IMR-90 (cell line): ENCODE data around the gene KIF6. TPM values are rescaled to one million over a fixed set of nuclear protein-coding genes. Genes with fewer than 3 reads are reported as not detected.

Experiments
- ATAC-seq: fragments of 200-7000 bp; cut with Tn5 transposase; 2 replicates; pipeline ENCODE4 v1.9.1; 2020; ENCODE audit warnings: low read depth, mild to moderate bottlenecking, moderate library complexity
- BruUV-seq: library from RNA; stranded (reverse); fragments of 400-500 nt; replicated peaks from 2 replicates; lab custom pipeline; 2021; lab: Mats Ljungman, UMichigan
- CTCF ChIA-PET: fragments of 300-600 bp; formaldehyde crosslinking; extraction: SDS; loops from one replicate; lab custom pipeline; 2021; ENCODE audit warnings: antibody characterized with exemption; lab: Yijun Ruan, JAX
- POLR2A ChIA-PET: fragments of 300-600 bp; sonication (Branson Sonifier 250); formaldehyde crosslinking; loops from one replicate; lab custom pipeline; 2022; ENCODE audit warnings: antibody characterized with exemption; ENCODE audit not compliant: unreplicated experiment; lab: Charles Lee
- DNase-seq: peaks from one replicate; pipeline ENCODE4 v3.0.0; 2013
- H2AFZ ChIP-seq: replicated peaks from 2 replicates; pipeline ENCODE3; 2013; ENCODE audit warnings: low read length, mild to moderate bottlenecking; ENCODE audit not compliant: poor library complexity
- H2AK5ac ChIP-seq: 2 replicates; pipeline ENCODE4 v1.6.1; 2013; ENCODE audit warnings: low read depth, low read length, inconsistent platforms
- H2AK9ac ChIP-seq: replicated peaks from 2 replicates; pipeline ENCODE3; 2013; ENCODE audit warnings: mild to moderate bottlenecking, low read depth, low read length, moderate library complexity; ENCODE audit not compliant: poor library complexity
- H2BK120ac ChIP-seq: 2 replicates; pipeline ENCODE4 v1.6.1; 2013; ENCODE audit warnings: low read depth, low read length, inconsistent platforms
- H2BK15ac ChIP-seq: 3 replicates; pipeline ENCODE4 v1.6.1; 2013; ENCODE audit warnings: low read depth, low read length, inconsistent platforms
- H2BK20ac ChIP-seq: 2 replicates; pipeline ENCODE4 v1.6.1; 2013; ENCODE audit warnings: low read depth, mild to moderate bottlenecking, inconsistent platforms, low read length, moderate library complexity
- H2BK5ac ChIP-seq: 2 replicates; pipeline ENCODE4 v1.6.1; 2013; ENCODE audit warnings: mild to moderate bottlenecking, low read depth, low read length, inconsistent platforms; ENCODE audit not compliant: poor library complexity, severe bottlenecking
- H3K14ac ChIP-seq: replicated peaks from 2 replicates; pipeline ENCODE4 v1.6.1; 2013; ENCODE audit warnings: low read depth, low read length, inconsistent platforms
- H3K18ac ChIP-seq: 2 replicates; pipeline ENCODE4 v1.6.1; 2013; ENCODE audit warnings: low read depth, low read length, control low read depth
- H3K23ac ChIP-seq: 2 replicates; pipeline ENCODE4 v1.6.1; 2013; ENCODE audit warnings: low read depth, low read length, inconsistent platforms
- H3K27ac ChIP-seq: 2 replicates; pipeline ENCODE4 v1.5.1; 2013; ENCODE audit warnings: mild to moderate bottlenecking, control low read depth, low read length; ENCODE audit not compliant: insufficient read depth
- H3K27me3 ChIP-seq: 2 replicates; pipeline ENCODE4 v1.6.1; 2013; ENCODE audit warnings: low read length; ENCODE audit not compliant: control insufficient read depth, insufficient read depth
- H3K36me3 ChIP-seq: 2 replicates; pipeline ENCODE4 v1.6.1; 2013; ENCODE audit warnings: low read length, mixed read lengths; ENCODE audit not compliant: control insufficient read depth, insufficient read depth
- H3K4ac ChIP-seq: 2 replicates; pipeline ENCODE4 v1.6.1; 2013; ENCODE audit warnings: low read depth, low read length, inconsistent platforms
- H3K4me1 ChIP-seq: 2 replicates; pipeline ENCODE4 v1.6.1; 2013; ENCODE audit warnings: low read length, mixed read lengths; ENCODE audit not compliant: control insufficient read depth, insufficient read depth
- H3K4me2 ChIP-seq: 2 replicates; pipeline ENCODE4 v1.6.1; 2013; ENCODE audit warnings: low read depth, mild to moderate bottlenecking, control low read depth, low read length, moderate library complexity
- H3K4me3 ChIP-seq: 2 replicates; pipeline ENCODE4 v1.5.1; 2013; ENCODE audit warnings: low read depth, mild to moderate bottlenecking, control low read depth, low read length, moderate library complexity; ENCODE audit not compliant: insufficient read depth
- H3K56ac ChIP-seq: 2 replicates; pipeline ENCODE4 v1.6.1; 2013; ENCODE audit warnings: low read length, inconsistent platforms; ENCODE audit not compliant: insufficient read depth; ENCODE audit errors: extremely low read depth
- H3K79me1 ChIP-seq, 2 experiments: 2 replicates each; pipeline ENCODE4 v1.6.1; 2013; ENCODE audit warnings: low read length in 2 of 2, inconsistent platforms in 1 of 2, low read depth in 1 of 2
- H3K9ac ChIP-seq: 2 replicates; pipeline ENCODE4 v1.6.1; 2013; ENCODE audit warnings: low read depth, low read length, control low read depth
- H3K9me1 ChIP-seq: 2 replicates; pipeline ENCODE4 v1.6.1; 2013; ENCODE audit warnings: low read length, inconsistent platforms; ENCODE audit not compliant: insufficient read depth
- H3K9me3 ChIP-seq: 2 replicates; pipeline ENCODE4 v1.6.1; 2013; ENCODE audit warnings: low read length; ENCODE audit not compliant: control insufficient read depth, insufficient read depth
- H4K20me1 ChIP-seq: 2 replicates; pipeline ENCODE4 v1.6.1; 2013; ENCODE audit warnings: low read length, inconsistent platforms; ENCODE audit not compliant: insufficient read depth
- H4K5ac ChIP-seq: 2 replicates; pipeline ENCODE4 v1.6.1; 2013; ENCODE audit warnings: mild to moderate bottlenecking, low read depth, low read length, control low read depth
- H4K8ac ChIP-seq, 2 experiments: 2 replicates each; pipeline ENCODE4 v1.6.1; 2013; ENCODE audit warnings: low read depth in 2 of 2, low read length in 2 of 2, control low read depth in 1 of 2, inconsistent platforms in 1 of 2
- H4K91ac ChIP-seq: 2 replicates; pipeline ENCODE4 v1.6.1; 2013; ENCODE audit warnings: low read depth, low read length, inconsistent platforms; ENCODE audit not compliant: insufficient read depth
- BHLHE40 ChIP-seq: fragments of 150-350 bp; IDR thresholded peaks from 2 replicates; pipeline ENCODE4 v1.6.1; 2016; ENCODE audit warnings: mild to moderate bottlenecking, low read depth, low read length
- FOS ChIP-seq: fragments of 150-350 bp; IDR thresholded peaks from 2 replicates; pipeline ENCODE4 v1.6.1; 2016; ENCODE audit warnings: low read depth, low read length
- RFX5 ChIP-seq: IDR thresholded peaks from 2 replicates; pipeline ENCODE4 v1.8.0; 2012; ENCODE audit warnings: low read depth, mild to moderate bottlenecking, low read length, moderate library complexity
- WGBS, 2 experiments: methylation state at CpG; one replicate each; pipeline versions ENCODE4 v1.1.5 to v1.1.7; 2013; ENCODE audit warnings: missing lambda C conversion rate in 2 of 2; ENCODE audit not compliant: insufficient read length in 1 of 2; ENCODE audit errors: extremely low coverage in 2 of 2; 5-methylcytosine and 5-hydroxymethylcytosine counted together
- dilution Hi-C: fragments of 300-500 bp; cut with HindIII; formaldehyde crosslinking; loops from one replicate; pipeline ENCODE4 v1.14.3; 2018; ENCODE audit warnings: low sequenced_read_pairs; ENCODE audit not compliant: unreplicated experiment
- in situ Hi-C: fragments of 300-500 bp; cut with MboI; formaldehyde crosslinking; loops from 3 replicates; pipeline ENCODE4 v1.14.3; 2019; ENCODE audit warnings: low sequenced_read_pairs, inconsistent platforms, mixed read lengths
- intact Hi-C: fragments of 100-400 bp; cut with micrococcal nuclease; formaldehyde crosslinking; loops from 2 replicates; pipeline ENCODE4 v1.10.0; 2022
- polyA plus RNA-seq, 3 experiments: library from polyadenylated mRNA; depleted of rRNA; stranded (reverse); fragments of >200 nt; gene quantifications; 2 replicates each; pipeline ENCODE4 v1.2.3, GENCODE V29; 2012; ENCODE audit warnings: low replicate concordance in 1 of 3
- total RNA-seq: library from RNA; depleted of rRNA; stranded (reverse); fragments of >200 nt; gene quantifications from 2 replicates; pipeline ENCODE4 v1.2.3, GENCODE V29; 2012
- TF ChIP-seq, protein P1 (sequence below): fragments of 150-350 bp; IDR thresholded peaks from 2 replicates; pipeline ENCODE4 v1.6.1; 2017; ENCODE audit warnings: mild to moderate bottlenecking, antibody characterized with exemption, low read length, low read depth

The KIF6 gene
- total and polyA plus RNA-seq, 2 of the 4 experiments (the other 2 are of a cell fraction): under 0.01 to 0.10 TPM

DNA sequence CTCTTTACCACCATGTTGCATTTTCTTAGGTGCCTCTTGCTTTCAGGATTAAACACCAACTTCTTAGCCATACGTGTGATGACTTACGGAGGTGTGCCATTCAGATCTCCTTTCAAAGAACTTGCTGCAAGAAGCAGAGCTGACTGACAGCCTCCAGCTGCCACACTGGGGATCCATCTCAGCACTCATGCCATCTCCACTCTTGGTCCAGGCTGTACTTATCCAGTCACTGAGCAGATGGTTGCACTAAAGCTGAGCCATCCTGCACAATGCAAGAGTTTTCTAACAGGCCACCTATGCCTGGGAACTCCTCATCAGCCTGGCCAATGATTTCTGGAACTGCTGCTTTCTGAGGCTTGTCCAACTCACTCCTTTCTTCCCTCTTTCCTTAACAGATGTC is 31.4 kb upstream of the KIF6 start:
- ATAC-seq (no peak), DNase-seq (no peak)
- Histone ChIP-seq H4K20me1 (no peaks in the 10 kb centered on the region), H4K91ac (no peak overlapping the region), H2AK5ac (no peak overlapping the region), H2BK20ac (no peak overlapping the region), H3K79me1 (no peaks in the 10 kb centered on the region), H3K36me3 (no peaks in the 10 kb centered on the region), H3K9ac (no peak overlapping the region), H3K9me3 (no peaks in the 10 kb centered on the region), H3K27ac (no peak overlapping the region), H2BK120ac (no peak overlapping the region), H2BK5ac (no peak overlapping the region), H4K5ac (no peak overlapping the region), H3K9me1 (no peaks in the 10 kb centered on the region), H2BK15ac (no peak overlapping the region), H4K8ac (no peak overlapping the region), H3K56ac (no peak overlapping the region), H3K23ac (no peak overlapping the region), H2AK9ac (no peak overlapping the region), H3K4me2 (no peak overlapping the region), H3K14ac (no peak overlapping the region), H3K4ac (no peak overlapping the region), H3K4me1 (no peaks in the 10 kb centered on the region), H3K18ac (no peak overlapping the region), H3K4me3 (no peak overlapping the region), H3K27me3 (peaks cover 9% of the 10 kb centered on the region), H2AFZ (no peak overlapping the region)
- WGBS, 2 experiments: 90% methylated on average over 2 of the region's 2 CpGs; no CpG with 5 or more reads in 1 of the 2 experiments
- dilution Hi-C loops (no loop called here), in situ Hi-C loops (no loop called here), intact Hi-C loops (no loop called here)
- BruUV-seq: no TSS peak
- CTCF ChIA-PET: no interaction called here
- POLR2A ChIA-PET: no interaction called here
- no peak for TF ChIP-seq BHLHE40
- TF ChIP-seq, protein P1, sequence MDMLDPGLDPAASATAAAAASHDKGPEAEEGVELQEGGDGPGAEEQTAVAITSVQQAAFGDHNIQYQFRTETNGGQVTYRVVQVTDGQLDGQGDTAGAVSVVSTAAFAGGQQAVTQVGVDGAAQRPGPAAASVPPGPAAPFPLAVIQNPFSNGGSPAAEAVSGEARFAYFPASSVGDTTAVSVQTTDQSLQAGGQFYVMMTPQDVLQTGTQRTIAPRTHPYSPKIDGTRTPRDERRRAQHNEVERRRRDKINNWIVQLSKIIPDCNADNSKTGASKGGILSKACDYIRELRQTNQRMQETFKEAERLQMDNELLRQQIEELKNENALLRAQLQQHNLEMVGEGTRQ: no peak
- no peak for TF ChIP-seq RFX5
- no peak for TF ChIP-seq FOS
